ENCODE results near the gene PROM2. TPM values are rescaled to one million over a fixed set of nuclear protein-coding genes. Genes with fewer than 3 reads are reported as not detected.

PROM2 gene
- total RNA-seq, 1 experiment from 2014 or later = 3.1 TPM

GRCh38 chr2:95327861-95328260, 53.6 kb downstream of the PROM2 start:
- no peak for DNase-seq
- H3K9me3 Mint-ChIP-seq = peaks cover 1 to 3% of the 10 kb centered on the region in 2 experiments; a peak in 2 of 5 replicates
- Histone ChIP-seq H2BK15ac (ENCODE audit: low read depth, low read length) (no peak overlapping the region), H3K4me1 (ENCODE audit: insufficient read depth, low read length) (no peaks in the 10 kb centered on the region), H3K79me1 (ENCODE audit: insufficient read depth, low read depth, low read length, poor library complexity, severe bottlenecking) (no peaks in the 10 kb centered on the region), H3K27me3 (ENCODE audit: insufficient read depth, low read length) (no peaks in the 10 kb centered on the region), H4K5ac (ENCODE audit: insufficient read length, low read depth, low read length) (no peak overlapping the region), H3T11ph (ENCODE audit: low read length) (no peak overlapping the region), H2BK20ac (ENCODE audit: low read depth, low read length, poor library complexity, severe bottlenecking) (no peak overlapping the region), H3K23ac (ENCODE audit: insufficient read length, low read depth, low read length) (no peak overlapping the region), H3K4me2 (ENCODE audit: insufficient read depth, insufficient read length, low read length) (no peak overlapping the region), H2BK12ac (ENCODE audit: insufficient read length, low read depth, low read length) (no peak overlapping the region), H2AK5ac (ENCODE audit: insufficient read length, low read length) (no peak overlapping the region), H3K23me2 (ENCODE audit: insufficient read length, low read depth, low read length, poor library complexity, severe bottlenecking) (no peaks in the 10 kb centered on the region), H3K79me2 (ENCODE audit: insufficient read depth, low read length) (no peaks in the 10 kb centered on the region), H2AFZ (ENCODE audit: low read length) (no peak overlapping the region), H3K9ac (ENCODE audit: extremely low read depth, insufficient read length, low read length) (no peak overlapping the region), H3K14ac (ENCODE audit: insufficient read depth, low read length) (no peak overlapping the region), H3K18ac (ENCODE audit: insufficient read length, low read depth, low read length) (no peak overlapping the region), H3K27ac (ENCODE audit: insufficient read length, low read depth, low read length) (no peak overlapping the region), H3K56ac (ENCODE audit: insufficient read length, low read depth, low read length) (no peak overlapping the region), H3K9me3 (ENCODE audit: control insufficient read depth, low read depth, low read length) (no peaks in the 10 kb centered on the region), H4K20me1 (ENCODE audit: control insufficient read depth, insufficient read depth, insufficient read length) (no peaks in the 10 kb centered on the region), H2BK120ac (ENCODE audit: low read depth, low read length, poor library complexity, severe bottlenecking) (no peak overlapping the region), H3K4ac (ENCODE audit: low read depth, low read length) (no peak overlapping the region), H2BK5ac (ENCODE audit: insufficient read length, low read length) (no peak overlapping the region), H4K8ac (replicated peaks; ENCODE audit: insufficient read length, low read depth, low read length) (no peak overlapping the region), H4K91ac (ENCODE audit: insufficient read length, low read depth, low read length) (no peak overlapping the region)
- TF ChIP-seq CTCF (conservative IDR thresholded peaks at IDR 0.05) = no peak
- WGBS (ENCODE audit: extremely low coverage, insufficient read length, low lambda C conversion rate) = no CpG with 5 or more reads among the region's 7 CpGs
- no peaks in the 10 kb centered on the region; the same call in none of the 2 replicates for H3K27me3 Mint-ChIP-seq (ENCODE audit: low read depth)
- peak overlapping the region in 1 of 3 experiments; percentile 78; a peak in 1 of 7 replicates for H3K27ac Mint-ChIP-seq
- no peaks in the 10 kb centered on the region for H3K36me3 Mint-ChIP-seq (ENCODE audit: insufficient read depth in 1 of 3, low read depth in 3 of 3)
- H3K4me1 Mint-ChIP-seq = peaks cover 2 to 7% of the 10 kb centered on the region in 2 experiments; a peak in 3 of 4 replicates
- no peak overlapping the region for H3K4me3 Mint-ChIP-seq
